Prostate gland (tissue), 2 donors: Measurements from ENCODE around the gene PDE6B. TPM values are rescaled to one million over a fixed set of nuclear protein-coding genes. Genes with fewer than 3 reads are reported as not detected.

Experiments
- DNase-seq: peaks from one replicate; pipeline ENCODE4 v3.0.0-alpha.2; 2019; ENCODE audit warnings: low spot score
- H3K27ac ChIP-seq, 2 donors: fragments of 200-600 bp; sonication (generic); 2 replicates each; pipeline ENCODE4 v1.5.1; 2017 to 2019
- H3K27me3 ChIP-seq: fragments of 200-600 bp; sonication (generic); replicated peaks from 2 replicates; pipeline ENCODE4 v1.5.1; 2019; ENCODE audit not compliant: insufficient read depth
- H3K36me3 ChIP-seq, 2 donors: fragments of 200-600 bp; sonication (generic); 1 replicate in 1 of 2; 2 replicates in 1 of 2; pipeline versions ENCODE4 v1.5.1 to v1.8.1; 2017 to 2019
- H3K4me1 ChIP-seq: fragments of 200-600 bp; sonication (generic); replicated peaks from 2 replicates; pipeline ENCODE4 v1.5.1; 2019
- H3K4me3 ChIP-seq, 2 donors: fragments of 200-600 bp; sonication (generic); 2 replicates each; pipeline ENCODE4 v1.5.1; 2017 to 2019
- H3K9me3 ChIP-seq: fragments of 200-600 bp; sonication (generic); 2 replicates; pipeline ENCODE4 v1.5.1; 2017
- CTCF ChIP-seq, 4 experiments: fragments of 200-600 bp in 2 of 4; fragments of 450-650 bp in 2 of 4; sonication (generic) in 2 of 4; IDR thresholded peaks; 1 replicate in 3 of 4; 2 replicates in 1 of 4; pipeline ENCODE4 v1.5.1; 2016 to 2019; ENCODE audit warnings: antibody characterized with exemption in 4 of 4, mild to moderate bottlenecking in 2 of 4, moderate library complexity in 2 of 4
- POLR2A ChIP-seq: fragments of 450-650 bp; IDR thresholded peaks from one replicate; pipeline ENCODE4 v1.6.1; 2016; ENCODE audit warnings: antibody characterized with exemption, mild to moderate bottlenecking
- POLR2AphosphoS5 ChIP-seq: sonication (generic); formaldehyde crosslinking; IDR thresholded peaks from one replicate; pipeline ENCODE4 v1.6.1; 2017; ENCODE audit warnings: antibody characterized with exemption
- WGBS: methylation state at CpG from one replicate; pipeline ENCODE4 v1.1.5; 2018; 5-methylcytosine and 5-hydroxymethylcytosine counted together
- intact Hi-C: fragments of 100-400 bp; cut with DNase I; formaldehyde crosslinking; loops from one replicate; pipeline ENCODE4 v1.14.2; 2022
- total RNA-seq, 2 donors: library from RNA; depleted of rRNA; stranded (reverse); fragments of >200 nt; gene quantifications; one replicate each; pipeline ENCODE4 v1.1.0, GENCODE V29; 2016

PDE6B gene
- total RNA-seq, 2 donors from 2014 or later: 8.0 to 9.3 TPM

DNA sequence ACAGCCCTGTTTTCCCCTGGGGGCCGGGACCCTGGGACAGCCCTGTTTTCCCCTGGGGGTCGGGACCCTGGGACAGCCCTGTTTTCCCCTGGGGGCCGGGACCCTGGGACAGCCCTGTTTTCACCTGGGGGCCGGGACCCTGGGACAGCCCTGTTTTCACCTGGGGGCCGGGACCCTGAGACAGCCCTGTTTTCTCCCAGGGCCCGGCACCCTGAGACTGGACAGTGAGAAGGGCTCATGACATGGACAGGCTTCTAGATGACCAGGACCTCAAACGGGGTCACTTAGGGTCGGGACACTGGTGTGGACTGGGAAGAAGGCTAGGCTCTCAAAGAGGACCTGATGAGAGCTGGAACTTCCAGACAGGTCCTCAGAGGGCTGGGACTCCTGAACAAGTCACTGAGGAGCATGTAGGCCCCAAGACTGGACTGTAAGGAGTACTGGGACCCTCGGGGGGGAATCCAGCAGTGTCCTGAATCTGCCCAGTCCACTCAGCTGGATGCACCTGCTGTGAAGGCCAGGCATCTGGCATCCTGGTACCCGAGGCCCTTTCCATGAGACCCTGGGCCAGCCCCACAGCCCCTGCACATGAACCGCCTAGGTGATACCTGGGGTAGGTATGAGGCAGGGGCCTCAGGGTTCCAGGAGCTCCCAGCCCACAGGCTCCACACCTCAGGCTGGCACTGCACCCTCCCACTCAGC is 82.7 kb downstream of the PDE6B start:
- no peak for DNase-seq
- Histone ChIP-seq H3K27me3 (no peaks in the 10 kb centered on the region), H3K9me3 (no peaks in the 10 kb centered on the region), H3K27ac (no peak overlapping the region), H3K4me3 (peak overlapping the region in 1 of 2 donors; percentile 90), H3K36me3 (no peaks in the 10 kb centered on the region), H3K4me1 (peaks cover 10% of the 10 kb centered on the region)
- TF ChIP-seq POLR2A (no peak), CTCF (IDR thresholded peaks at IDR 0.05) (no peak)
- intact Hi-C loops: no loop called here
- WGBS: 79% methylated on average over 8 of the region's 11 CpGs

- no peak for TF ChIP-seq CTCF (IDR thresholded peaks at IDR 0.05)
- TF ChIP-seq POLR2A: no peak
- TF ChIP-seq POLR2AphosphoS5: no peak
- no peaks in the 10 kb centered on the region for H3K36me3 ChIP-seq
- no peaks in the 10 kb centered on the region for H3K27me3 ChIP-seq
- H3K9me3 ChIP-seq: no peaks in the 10 kb centered on the region
- intact Hi-C loops: no loop called here
- H3K4me3 ChIP-seq: peak overlapping the region in 1 of 2 donors; percentile 12
- peaks cover 10% of the 10 kb centered on the region for H3K4me1 ChIP-seq
- WGBS: 88% methylated on average over 6 of the region's 6 CpGs
- no peak overlapping the region for H3K27ac ChIP-seq
- DNase-seq: no peak
Measured at GRCh38 chr4:708631-708933, 83.2 kb downstream of the PDE6B start.

DNA sequence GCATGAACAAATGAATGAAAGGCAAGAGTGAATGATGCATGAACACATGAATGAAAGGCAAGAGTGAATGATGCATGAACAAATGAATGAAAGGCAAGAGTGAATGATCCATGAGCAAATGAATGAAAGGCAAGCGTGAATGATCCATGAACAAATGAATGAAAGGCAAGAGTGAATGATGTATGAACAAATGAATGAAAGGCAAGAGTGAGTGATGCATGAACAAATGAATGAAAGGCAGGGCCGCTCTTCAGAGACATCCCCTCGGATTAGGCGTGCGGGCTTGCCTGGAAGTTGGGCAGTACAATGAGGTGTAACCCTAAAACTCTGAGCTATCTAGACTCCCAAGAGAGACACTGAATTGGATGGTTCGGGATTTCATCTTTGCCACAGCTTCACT is 84.0 kb downstream of the PDE6B start:
- Histone ChIP-seq H3K9me3 (no peaks in the 10 kb centered on the region), H3K4me3 (no peak overlapping the region), H3K27ac (no peak overlapping the region), H3K4me1 (peaks cover 10% of the 10 kb centered on the region), H3K36me3 (no peaks in the 10 kb centered on the region), H3K27me3 (no peaks in the 10 kb centered on the region)
- no peak for TF ChIP-seq CTCF (IDR thresholded peaks at IDR 0.05)
- TF ChIP-seq POLR2AphosphoS5: no peak
- no peak for TF ChIP-seq POLR2A
- intact Hi-C loops: no loop called here
- 98% methylated on average over 6 of the region's 6 CpGs for WGBS
- DNase-seq: no peak

DNA sequence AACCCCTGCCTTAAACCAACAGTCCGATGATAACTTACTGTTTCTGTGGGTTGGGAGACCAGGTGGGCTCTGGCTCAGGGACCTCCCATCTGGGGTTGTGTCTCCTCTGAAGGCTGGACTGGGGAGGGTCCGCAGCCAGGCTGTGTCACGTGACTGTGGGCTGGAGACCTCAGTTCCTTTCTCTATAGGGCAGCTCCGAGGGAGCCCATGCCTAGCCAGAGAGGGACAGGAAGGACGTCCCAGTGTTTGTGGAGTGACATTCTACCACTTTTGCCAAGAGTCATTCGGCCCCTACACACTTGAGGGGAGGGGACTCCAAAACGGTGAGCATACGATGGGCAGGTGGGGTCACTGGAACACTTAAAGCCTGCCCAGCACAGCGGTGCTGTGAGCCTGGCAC is 84.7 kb downstream of the PDE6B start:
- Histone ChIP-seq H3K9me3 (no peaks in the 10 kb centered on the region), H3K27me3 (no peaks in the 10 kb centered on the region), H3K27ac (no peak overlapping the region), H3K36me3 (no peaks in the 10 kb centered on the region), H3K4me3 (no peak overlapping the region), H3K4me1 (peaks cover 10% of the 10 kb centered on the region)
- intact Hi-C loops: no loop called here
- DNase-seq: no peak
- no peak for TF ChIP-seq CTCF (IDR thresholded peaks at IDR 0.05)
- 80% methylated on average over 9 of the region's 9 CpGs for WGBS

DNA sequence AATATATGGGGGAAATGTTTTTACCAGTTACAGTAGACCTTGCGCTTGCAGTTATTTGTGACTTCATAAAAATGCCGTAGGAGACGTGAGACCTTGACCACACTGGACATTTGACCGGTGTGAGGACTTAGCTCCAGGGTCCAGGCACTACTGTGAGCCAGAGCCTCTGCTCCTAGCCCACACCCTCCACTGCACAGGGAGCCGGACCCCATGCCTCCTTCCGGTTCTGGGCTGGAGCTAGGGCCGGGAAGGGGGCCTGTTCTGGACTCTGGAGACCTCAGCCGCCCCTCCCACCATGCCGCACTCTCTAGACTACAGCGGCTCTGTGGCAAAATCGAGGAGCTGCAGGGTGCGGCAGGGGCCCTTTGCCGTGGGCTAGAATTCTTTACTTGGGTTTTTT is 85.5 kb downstream of the PDE6B start:
- no peak overlapping the region for H3K4me3 ChIP-seq
- TF ChIP-seq POLR2A: no peak
- no peaks in the 10 kb centered on the region for H3K9me3 ChIP-seq
- H3K27ac ChIP-seq: no peak overlapping the region
- intact Hi-C loops: no loop called here
- WGBS: 86% methylated on average over 13 of the region's 13 CpGs
- no peaks in the 10 kb centered on the region for H3K27me3 ChIP-seq
- H3K4me1 ChIP-seq: peaks cover 10% of the 10 kb centered on the region
- no peak for DNase-seq
- no peaks in the 10 kb centered on the region for H3K36me3 ChIP-seq
